B cell (primary cell): ENCODE data around the gene TCF15. TPM values are rescaled to one million over a fixed set of nuclear protein-coding genes. Genes with fewer than 3 reads are reported as not detected.

Source experiments
- ATAC-seq: fragments of 200-7000 bp; cut with Tn5 transposase; one replicate; pipeline ENCODE4 v1.10.0; 2021; ENCODE audit warnings: low read depth, mild to moderate bottlenecking, moderate number of reproducible peaks, moderate library complexity
- CTCF ChIA-PET: fragments of 350-600 bp; sonication (Branson Sonifier 250); formaldehyde crosslinking; loops from one replicate; lab custom pipeline; 2021; ENCODE audit warnings: antibody characterized with exemption, inconsistent platforms; lab: Charles Lee
- POLR2A ChIA-PET: fragments of 350-600 bp; sonication (Branson Sonifier 250); formaldehyde crosslinking; loops from one replicate; lab custom pipeline; 2021; ENCODE audit warnings: antibody characterized with exemption; lab: Charles Lee
- DNase-seq: peaks from one replicate; pipeline ENCODE4 v3.0.0; 2013
- H2AFZ ChIP-seq: 2 replicates; pipeline ENCODE4 v1.6.1; 2012; ENCODE audit warnings: mild to moderate bottlenecking, low read depth, low read length; ENCODE audit not compliant: insufficient read depth, poor library complexity, severe bottlenecking
- H3K27ac ChIP-seq, 2 donors: 1 replicate in 1 of 2; 2 replicates in 1 of 2; pipeline ENCODE4 v1.5.1; 2012 to 2013; ENCODE audit warnings: low read length in 2 of 2, mild to moderate bottlenecking in 2 of 2, moderate library complexity in 1 of 2
- H3K27me3 ChIP-seq, 4 experiments: fragments of 200-600 bp in 1 of 4; sonication (generic) in 1 of 4; replicated peaks in 1 of 4; 1 replicate in 2 of 4; 2 replicates in 2 of 4; pipeline versions ENCODE4 v1.6.1 to v1.7.0; 2013 to 2016; ENCODE audit warnings: low read length in 3 of 4, mild to moderate bottlenecking in 2 of 4, mixed read lengths in 1 of 4, moderate library complexity in 1 of 4; ENCODE audit not compliant: insufficient read depth in 4 of 4, control insufficient read depth in 3 of 4; ENCODE audit errors: control extremely low read depth in 1 of 4
- H3K36me3 ChIP-seq, 2 experiments: replicated peaks in 1 of 2; 1 replicate in 1 of 2; 2 replicates in 1 of 2; pipeline versions ENCODE4 v1.6.1 to v1.7.1; 2013; ENCODE audit warnings: low read length in 1 of 2; ENCODE audit not compliant: insufficient read depth in 2 of 2, control insufficient read depth in 1 of 2; ENCODE audit errors: control extremely low read depth in 1 of 2, extremely low read depth in 1 of 2
- H3K4me1 ChIP-seq, 2 donors: fragments of 200-600 bp in 1 of 2; sonication (generic) in 1 of 2; 1 replicate in 1 of 2; 2 replicates in 1 of 2; pipeline versions ENCODE4 v1.5.1 to v1.6.1; 2013 to 2017; ENCODE audit warnings: low read length in 2 of 2; ENCODE audit not compliant: control insufficient read depth in 2 of 2, insufficient read depth in 2 of 2
- H3K4me2 ChIP-seq: replicated peaks from 2 replicates; pipeline ENCODE3; 2012; ENCODE audit warnings: mild to moderate bottlenecking, low read depth, low read length; ENCODE audit not compliant: poor library complexity, severe bottlenecking
- H3K4me3 ChIP-seq, 5 experiments: fragments of 200-600 bp in 1 of 5; sonication (generic) in 1 of 5; 1 replicate in 3 of 5; 2 replicates in 2 of 5; pipeline versions ENCODE4 v1.5.1 to v1.7.0; 2011 to 2016; ENCODE audit warnings: low read length in 4 of 5, mild to moderate bottlenecking in 4 of 5, low read depth in 2 of 5, control low read depth in 1 of 5, moderate library complexity in 1 of 5; ENCODE audit not compliant: insufficient read depth in 1 of 5; ENCODE audit errors: control extremely low read depth in 1 of 5, extremely low read depth in 1 of 5
- H3K79me2 ChIP-seq: fragments of 200-600 bp; sonication (generic); one replicate; pipeline ENCODE4 v1.6.0; 2016; ENCODE audit warnings: low read length; ENCODE audit not compliant: control insufficient read depth, insufficient read depth
- H3K9ac ChIP-seq: fragments of 200-600 bp; sonication (generic); 2 replicates; pipeline ENCODE4 v1.6.1; 2017; ENCODE audit warnings: mild to moderate bottlenecking, low read length, moderate library complexity
- H3K9me3 ChIP-seq, 3 donors: one replicate each; pipeline versions ENCODE4 v1.6.1 to v1.7.1; 2013; ENCODE audit warnings: low read length in 2 of 3; ENCODE audit not compliant: control insufficient read depth in 2 of 3, insufficient read depth in 1 of 3; ENCODE audit errors: control extremely low read depth in 1 of 3
- H4K20me1 ChIP-seq: 2 replicates; pipeline ENCODE4 v1.6.0; 2012; ENCODE audit warnings: mild to moderate bottlenecking, low read length; ENCODE audit not compliant: insufficient read depth, control insufficient read depth, poor library complexity, severe bottlenecking
- H3K27ac Mint-ChIP-seq: one replicate; pipeline ENCODE4 v1.8.0; 2021; ENCODE audit warnings: mixed read lengths
- H3K27me3 Mint-ChIP-seq: one replicate; pipeline ENCODE4 v1.8.0; 2021; ENCODE audit warnings: mixed read lengths
- H3K4me1 Mint-ChIP-seq: one replicate; pipeline ENCODE4 v1.8.0; 2021; ENCODE audit warnings: mixed read lengths
- H3K4me3 Mint-ChIP-seq: one replicate; pipeline ENCODE4 v1.8.0; 2021; ENCODE audit warnings: mixed read lengths
- H3K9me3 Mint-ChIP-seq: one replicate; pipeline ENCODE4 v1.8.0; 2022; ENCODE audit warnings: mixed read lengths; ENCODE audit not compliant: insufficient read depth
- EZH2 ChIP-seq: IDR thresholded peaks from 2 replicates; pipeline ENCODE4 v1.6.1; 2012; ENCODE audit warnings: borderline replicate concordance, low read depth, mild to moderate bottlenecking, moderate library complexity, low read length; ENCODE audit not compliant: insufficient read depth, poor library complexity, severe bottlenecking
- WGBS: methylation state at CpG from one replicate; pipeline ENCODE4 v1.1.5; 2013; ENCODE audit warnings: missing lambda C conversion rate; ENCODE audit not compliant: insufficient coverage; 5-methylcytosine and 5-hydroxymethylcytosine counted together
- intact Hi-C: fragments of 100-400 bp; cut with micrococcal nuclease; formaldehyde crosslinking; loops from one replicate; pipeline ENCODE4 v1.10.0; 2022
- polyA plus RNA-seq: library from polyadenylated mRNA; depleted of rRNA; stranded (reverse); fragments of >200 nt; gene quantifications from 2 replicates; pipeline ENCODE4 v1.2.3, GENCODE V29; 2012
- total RNA-seq, 2 donors: library from RNA; stranded (reverse); fragments of 120-200 nt in 1 of 2; gene quantifications; 1 replicate in 1 of 2; 2 replicates in 1 of 2; pipeline versions ENCODE4 v1.2.3 to v1.2.4, GENCODE V29; 2013 to 2022
- TF ChIP-seq, protein P1 (sequence below): fragments of 200-600 bp; IDR thresholded peaks from one replicate; pipeline ENCODE4 v1.8.0; 2022; ENCODE audit warnings: antibody characterized with exemption, mild to moderate bottlenecking

Gene TCF15
- total and polyA plus RNA-seq, 2 donors (not counting 1 experiment from before 2014, with no cell fraction given): not detected

DNA sequence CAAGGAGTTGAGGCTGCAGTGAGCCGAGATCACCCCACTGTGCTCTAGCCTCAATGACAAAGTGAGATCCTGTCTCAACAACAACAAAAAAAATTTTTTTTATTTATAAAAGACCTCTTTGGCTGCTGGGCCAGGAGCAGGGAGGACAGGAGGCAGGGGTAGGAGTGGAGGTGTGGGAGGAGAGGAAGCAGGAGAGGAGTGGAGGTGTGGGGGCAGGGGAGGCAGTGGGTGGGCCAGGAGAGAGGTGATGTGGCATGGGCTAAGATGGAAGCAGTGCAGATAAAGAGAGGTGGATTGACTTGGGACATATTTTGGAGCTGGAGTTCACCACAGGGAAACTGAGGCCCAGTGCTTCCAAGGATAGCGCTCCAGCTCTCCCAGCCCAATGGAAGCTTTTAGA lies 53.1 kb downstream of the TCF15 start:
- no peak overlapping the region for H3K4me2 ChIP-seq

GRCh38 chr20:555976-556385 lies 54.1 kb downstream of the TCF15 start:
- Mint-ChIP-seq H3K4me1 (no peaks in the 10 kb centered on the region), H3K27ac (no peak overlapping the region), H3K27me3 (peaks cover 43% of the 10 kb centered on the region), H3K9me3 (no peaks in the 10 kb centered on the region), H3K4me3 (no peak overlapping the region)
- Histone ChIP-seq H3K9me3 (no peaks in the 10 kb centered on the region), H3K27ac (no peak overlapping the region), H3K4me1 (no peaks in the 10 kb centered on the region), H3K36me3 (no peaks in the 10 kb centered on the region), H3K4me2 (no peak overlapping the region), H2AFZ (no peak overlapping the region), H3K4me3 (no peak overlapping the region), H3K27me3 (peaks cover 0 to 24% (median 16%) of the 10 kb centered on the region in 4 experiments), H4K20me1 (no peaks in the 10 kb centered on the region), H3K9ac (no peak overlapping the region), H3K79me2 (no peaks in the 10 kb centered on the region)
- 84% methylated on average over 6 of the region's 6 CpGs for WGBS
- intact Hi-C loops: no loop called here
- ChIA-PET CTCF (no interaction called here), POLR2A (no interaction called here)
- no peak for DNase-seq
- ATAC-seq: no peak
- TF ChIP-seq EZH2: no peak
- TF ChIP-seq, protein P1, sequence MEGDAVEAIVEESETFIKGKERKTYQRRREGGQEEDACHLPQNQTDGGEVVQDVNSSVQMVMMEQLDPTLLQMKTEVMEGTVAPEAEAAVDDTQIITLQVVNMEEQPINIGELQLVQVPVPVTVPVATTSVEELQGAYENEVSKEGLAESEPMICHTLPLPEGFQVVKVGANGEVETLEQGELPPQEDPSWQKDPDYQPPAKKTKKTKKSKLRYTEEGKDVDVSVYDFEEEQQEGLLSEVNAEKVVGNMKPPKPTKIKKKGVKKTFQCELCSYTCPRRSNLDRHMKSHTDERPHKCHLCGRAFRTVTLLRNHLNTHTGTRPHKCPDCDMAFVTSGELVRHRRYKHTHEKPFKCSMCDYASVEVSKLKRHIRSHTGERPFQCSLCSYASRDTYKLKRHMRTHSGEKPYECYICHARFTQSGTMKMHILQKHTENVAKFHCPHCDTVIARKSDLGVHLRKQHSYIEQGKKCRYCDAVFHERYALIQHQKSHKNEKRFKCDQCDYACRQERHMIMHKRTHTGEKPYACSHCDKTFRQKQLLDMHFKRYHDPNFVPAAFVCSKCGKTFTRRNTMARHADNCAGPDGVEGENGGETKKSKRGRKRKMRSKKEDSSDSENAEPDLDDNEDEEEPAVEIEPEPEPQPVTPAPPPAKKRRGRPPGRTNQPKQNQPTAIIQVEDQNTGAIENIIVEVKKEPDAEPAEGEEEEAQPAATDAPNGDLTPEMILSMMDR: no peak

More for the DNA sequence above, 53.1 kb downstream of the TCF15 start:
- H3K36me3 ChIP-seq: no peaks in the 10 kb centered on the region
- H2AFZ ChIP-seq: no peak overlapping the region
- CTCF ChIA-PET: interaction anchor here (0.6 kb wide), 2 partner anchors 156 to 174 kb away, joined by 3 read pairs; no protein-coding TSS in a partner anchor
- H3K27me3 ChIP-seq: peaks cover 0 to 20% (median 14%) of the 10 kb centered on the region in 4 experiments
- H4K20me1 ChIP-seq: no peaks in the 10 kb centered on the region
- Mint-ChIP-seq H3K27ac (no peak overlapping the region), H3K4me3 (no peak overlapping the region), H3K9me3 (no peaks in the 10 kb centered on the region), H3K27me3 (peaks cover 39% of the 10 kb centered on the region), H3K4me1 (no peaks in the 10 kb centered on the region)
- H3K9ac ChIP-seq: no peak overlapping the region
- intact Hi-C loops: no loop called here
- TF ChIP-seq EZH2: no peak
- TF ChIP-seq, protein P1: no peak
- no peaks in the 10 kb centered on the region for H3K9me3 ChIP-seq
- H3K4me1 ChIP-seq: peaks cover 0 to 2% of the 10 kb centered on the region in 2 donors
- DNase-seq (no peak), ATAC-seq (no peak)
- no peak overlapping the region for H3K4me3 ChIP-seq
- POLR2A ChIA-PET: no interaction called here
- 92% methylated on average over 1 of the region's 2 CpGs for WGBS
- H3K27ac ChIP-seq: no peak overlapping the region
- H3K79me2 ChIP-seq: no peaks in the 10 kb centered on the region

Other genes starting within 250 kb of the TCF15 start
- gene TRIB3, start 229.5 kb downstream of the TCF15 start, total RNA-seq: 8.3 and 8.9 TPM in 2 replicates
- gene TRIB3, start 229.5 kb downstream of the TCF15 start, polyA plus RNA-seq: 15.2 TPM in 2 replicates
- 117 and 135 TPM in 2 replicates for gene RBCK1, start 202.0 kb downstream of the TCF15 start, total RNA-seq
- 110 and 128 TPM in 2 replicates for gene RBCK1, start 202.0 kb downstream of the TCF15 start, polyA plus RNA-seq
- gene TBC1D20, start 147.8 kb downstream of the TCF15 start, total RNA-seq: 37.9 and 40.0 TPM in 2 replicates
- 28.0 and 31.7 TPM in 2 replicates for gene TBC1D20, start 147.8 kb downstream of the TCF15 start, polyA plus RNA-seq
- gene CSNK2A1, start 66.5 kb downstream of the TCF15 start, total RNA-seq: 125 and 135 TPM in 2 replicates
- 28.3 and 33.6 TPM in 2 replicates for gene CSNK2A1, start 66.5 kb downstream of the TCF15 start, polyA plus RNA-seq
- 3.7 and 4.5 TPM in 2 replicates for gene SRXN1, start 42.9 kb upstream of the TCF15 start, total RNA-seq
- gene SRXN1, start 42.9 kb upstream of the TCF15 start, polyA plus RNA-seq: 0.62 and 1.3 TPM in 2 replicates
- not detected in 2 replicates for gene SCRT2, start 65.5 kb upstream of the TCF15 start, total RNA-seq
- not detected in 2 replicates for gene SCRT2, start 65.5 kb upstream of the TCF15 start, polyA plus RNA-seq
- gene SLC52A3, start 158.2 kb upstream of the TCF15 start, total RNA-seq: not detected in 2 replicates
- not detected in 2 replicates for gene SLC52A3, start 158.2 kb upstream of the TCF15 start, polyA plus RNA-seq
- gene FAM110A, start 223.4 kb upstream of the TCF15 start, total RNA-seq: 18.4 and 19.6 TPM in 2 replicates
- 14.8 and 15.6 TPM in 2 replicates for gene FAM110A, start 223.4 kb upstream of the TCF15 start, polyA plus RNA-seq